ENCODE results near the gene ITGA11. TPM values are rescaled to one million over a fixed set of nuclear protein-coding genes. Genes with fewer than 3 reads are reported as not detected.

Gene ITGA11
- total RNA-seq, 2 donors from 2014 or later = 12.6 to 35.4 TPM

DNA sequence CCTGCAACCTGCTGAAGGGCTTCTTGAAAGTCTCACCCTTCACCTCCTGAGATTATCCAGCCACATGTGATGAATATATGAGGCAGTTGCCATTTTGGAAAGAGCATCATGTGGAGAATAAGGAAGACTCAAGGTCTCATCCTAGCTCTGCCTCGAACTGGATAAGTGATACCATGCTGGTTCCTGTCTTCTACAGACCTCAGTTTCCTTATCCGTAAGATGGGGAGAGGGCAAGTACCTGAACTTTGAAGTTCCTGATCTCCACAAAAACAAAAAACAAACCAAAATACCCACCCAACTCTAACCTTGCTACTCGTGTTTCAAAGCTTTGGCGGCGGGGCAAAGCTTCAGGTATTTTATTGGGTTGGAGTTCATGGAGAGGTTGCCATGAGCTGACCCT is 31.5 kb upstream of the ITGA11 start:
- Histone ChIP-seq H3K27ac (no peak overlapping the region), H3K4me3 (no peak overlapping the region), H3K36me3 (no peaks in the 10 kb centered on the region), H3K4me1 (no peaks in the 10 kb centered on the region), H3K9me3 (no peaks in the 10 kb centered on the region), H3K27me3 (no peaks in the 10 kb centered on the region)
- TF ChIP-seq, protein P1, sequence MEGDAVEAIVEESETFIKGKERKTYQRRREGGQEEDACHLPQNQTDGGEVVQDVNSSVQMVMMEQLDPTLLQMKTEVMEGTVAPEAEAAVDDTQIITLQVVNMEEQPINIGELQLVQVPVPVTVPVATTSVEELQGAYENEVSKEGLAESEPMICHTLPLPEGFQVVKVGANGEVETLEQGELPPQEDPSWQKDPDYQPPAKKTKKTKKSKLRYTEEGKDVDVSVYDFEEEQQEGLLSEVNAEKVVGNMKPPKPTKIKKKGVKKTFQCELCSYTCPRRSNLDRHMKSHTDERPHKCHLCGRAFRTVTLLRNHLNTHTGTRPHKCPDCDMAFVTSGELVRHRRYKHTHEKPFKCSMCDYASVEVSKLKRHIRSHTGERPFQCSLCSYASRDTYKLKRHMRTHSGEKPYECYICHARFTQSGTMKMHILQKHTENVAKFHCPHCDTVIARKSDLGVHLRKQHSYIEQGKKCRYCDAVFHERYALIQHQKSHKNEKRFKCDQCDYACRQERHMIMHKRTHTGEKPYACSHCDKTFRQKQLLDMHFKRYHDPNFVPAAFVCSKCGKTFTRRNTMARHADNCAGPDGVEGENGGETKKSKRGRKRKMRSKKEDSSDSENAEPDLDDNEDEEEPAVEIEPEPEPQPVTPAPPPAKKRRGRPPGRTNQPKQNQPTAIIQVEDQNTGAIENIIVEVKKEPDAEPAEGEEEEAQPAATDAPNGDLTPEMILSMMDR (IDR thresholded peaks at IDR 0.05) = no peak
- no peak for DNase-seq (ENCODE audit: low spot score)

GRCh38 chr15:68460166-68460565 is 28.2 kb upstream of the ITGA11 start:
- TF ChIP-seq, protein P1 (IDR thresholded peaks at IDR 0.05) = no peak
- Histone ChIP-seq H3K27me3 (no peaks in the 10 kb centered on the region), H3K9me3 (no peaks in the 10 kb centered on the region), H3K27ac (no peak overlapping the region), H3K4me1 (no peaks in the 10 kb centered on the region), H3K36me3 (no peaks in the 10 kb centered on the region), H3K4me3 (no peak overlapping the region)
- no peak for DNase-seq (ENCODE audit: low spot score)

- Histone ChIP-seq H3K36me3 (no peaks in the 10 kb centered on the region), H3K27me3 (no peaks in the 10 kb centered on the region), H3K4me3 (no peak overlapping the region), H3K4me1 (peaks cover 0 to 15% of the 10 kb centered on the region in 2 donors), H3K9me3 (no peaks in the 10 kb centered on the region), H3K27ac (peak overlapping the region; percentile 2 to 48)
- no peak for DNase-seq (ENCODE audit: low spot score)
- TF ChIP-seq, protein P1 (IDR thresholded peaks at IDR 0.05) = no peak
Observed at GRCh38 chr15:68450192-68450591, 18.2 kb upstream of the ITGA11 start.

- TF ChIP-seq, protein P1 (IDR thresholded peaks at IDR 0.05) = no peak
- no peak for DNase-seq (ENCODE audit: low spot score)
- Histone ChIP-seq H3K27ac (no peak overlapping the region), H3K36me3 (no peaks in the 10 kb centered on the region), H3K4me3 (no peak overlapping the region), H3K27me3 (no peaks in the 10 kb centered on the region), H3K9me3 (no peaks in the 10 kb centered on the region), H3K4me1 (peaks cover 0 to 15% of the 10 kb centered on the region in 2 donors)
Observed at GRCh38 chr15:68449389-68449788, 17.4 kb upstream of the ITGA11 start.

DNA sequence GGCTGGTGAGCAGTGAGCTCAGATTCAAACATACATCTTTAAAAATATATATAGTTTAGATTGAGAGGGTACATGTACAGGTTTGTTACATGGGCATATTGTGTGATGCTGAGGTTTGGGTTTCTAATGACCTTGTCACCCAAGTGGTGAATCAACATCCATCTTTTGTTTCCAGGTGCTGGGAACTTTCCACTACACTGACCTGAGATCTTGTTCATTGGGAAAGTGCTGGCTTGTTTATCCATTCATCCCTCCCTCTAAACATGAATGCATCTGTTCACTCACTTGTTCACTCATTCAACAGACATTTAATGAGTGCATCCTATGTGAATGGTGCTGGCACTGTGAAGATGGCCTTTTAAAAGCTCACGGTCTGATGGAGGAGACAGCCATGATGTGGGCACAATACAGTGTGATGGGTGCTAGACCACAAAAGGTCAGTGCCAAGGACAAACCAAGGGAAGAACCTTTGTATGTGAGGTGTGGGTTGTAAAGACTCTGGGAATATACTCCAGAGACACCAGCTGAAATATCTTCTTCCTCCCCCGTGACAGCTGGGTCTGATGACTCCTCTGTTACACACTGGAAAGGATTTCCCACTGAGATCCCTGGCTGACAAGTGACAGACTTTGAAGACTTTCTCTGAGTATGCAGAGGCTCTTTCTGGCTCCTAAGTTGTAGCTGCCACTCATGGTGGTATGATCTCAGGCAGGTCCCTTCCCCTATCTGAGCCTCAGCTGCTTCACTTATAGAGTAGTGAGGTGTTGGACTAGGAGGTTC is 16.2 kb upstream of the ITGA11 start:
- no peak for DNase-seq (ENCODE audit: low spot score)
- TF ChIP-seq, protein P1 (IDR thresholded peaks at IDR 0.05) = no peak
- no peaks in the 10 kb centered on the region for H3K9me3 ChIP-seq

GRCh38 chr15:68447209-68447608 is 15.2 kb upstream of the ITGA11 start:
- Histone ChIP-seq H3K36me3 (no peaks in the 10 kb centered on the region), H3K4me1 (peaks cover 0 to 16% of the 10 kb centered on the region in 2 donors), H3K27me3 (no peaks in the 10 kb centered on the region), H3K9me3 (no peaks in the 10 kb centered on the region), H3K4me3 (no peak overlapping the region), H3K27ac (no peak overlapping the region)
- TF ChIP-seq, protein P1 (IDR thresholded peaks at IDR 0.05) = no peak
- peak; percentile 26 for DNase-seq (ENCODE audit: low spot score)

More for the DNA sequence above, 16.2 kb upstream of the ITGA11 start:
- Histone ChIP-seq H3K27ac (no peak overlapping the region), H3K4me3 (no peak overlapping the region), H3K36me3 (no peaks in the 10 kb centered on the region), H3K4me1 (peaks cover 0 to 15% of the 10 kb centered on the region in 2 donors), H3K27me3 (no peaks in the 10 kb centered on the region)

Measured in right atrium auricular region (tissue), 2 donors.